BJ (cell line): ENCODE results near the gene MDM4. TPM values are rescaled to one million over a fixed set of nuclear protein-coding genes. Genes with fewer than 3 reads are reported as not detected.
A peak's percentile ranks its signal among the peaks of the same experiment; 100 is the strongest.

ENCODE experiments used
- CTCF ChIA-PET: fragments of 350-600 bp; formaldehyde crosslinking; extraction: SDS; loops from one replicate; lab custom pipeline; 2021; ENCODE audit warnings: antibody characterized with exemption, inconsistent platforms; lab: Yijun Ruan, JAX
- POLR2A ChIA-PET: fragments of 300-600 bp; sonication (Branson Sonifier 250); formaldehyde crosslinking; extraction: SDS; loops from one replicate; lab custom pipeline; 2021; ENCODE audit warnings: antibody characterized with exemption; lab: Charles Lee
- DNase-seq: peaks from one replicate; pipeline ENCODE4 v3.0.0-alpha.2; 2011; ENCODE audit warnings: low read depth
- H3K27me3 ChIP-seq: 2 replicates; pipeline ENCODE4 v1.6.0; 2011; ENCODE audit warnings: low read length; ENCODE audit not compliant: control insufficient read depth, insufficient read depth
- H3K36me3 ChIP-seq: 2 replicates; pipeline ENCODE4 v1.5.1; 2011; ENCODE audit warnings: low read length; ENCODE audit not compliant: control insufficient read depth, insufficient read depth
- H3K4me3 ChIP-seq: 2 replicates; pipeline ENCODE4 v1.5.1; 2011; ENCODE audit warnings: low read depth, mild to moderate bottlenecking, control low read depth, low read length
- polyA plus RNA-seq: library from polyadenylated mRNA; depleted of rRNA; stranded (reverse); fragments of >200 nt; gene quantifications from 2 replicates; pipeline ENCODE4 v1.2.3, GENCODE V29; 2011
- TF ChIP-seq, protein P1 (sequence below): IDR thresholded peaks from 2 replicates; pipeline ENCODE4 v1.5.1; 2011; ENCODE audit warnings: low read depth, mild to moderate bottlenecking, control low read depth, inconsistent platforms, low read length, moderate library complexity; ENCODE audit not compliant: insufficient read depth

The MDM4 gene
- polyA plus RNA-seq, 1 experiment, result 7.4 TPM

DNA sequence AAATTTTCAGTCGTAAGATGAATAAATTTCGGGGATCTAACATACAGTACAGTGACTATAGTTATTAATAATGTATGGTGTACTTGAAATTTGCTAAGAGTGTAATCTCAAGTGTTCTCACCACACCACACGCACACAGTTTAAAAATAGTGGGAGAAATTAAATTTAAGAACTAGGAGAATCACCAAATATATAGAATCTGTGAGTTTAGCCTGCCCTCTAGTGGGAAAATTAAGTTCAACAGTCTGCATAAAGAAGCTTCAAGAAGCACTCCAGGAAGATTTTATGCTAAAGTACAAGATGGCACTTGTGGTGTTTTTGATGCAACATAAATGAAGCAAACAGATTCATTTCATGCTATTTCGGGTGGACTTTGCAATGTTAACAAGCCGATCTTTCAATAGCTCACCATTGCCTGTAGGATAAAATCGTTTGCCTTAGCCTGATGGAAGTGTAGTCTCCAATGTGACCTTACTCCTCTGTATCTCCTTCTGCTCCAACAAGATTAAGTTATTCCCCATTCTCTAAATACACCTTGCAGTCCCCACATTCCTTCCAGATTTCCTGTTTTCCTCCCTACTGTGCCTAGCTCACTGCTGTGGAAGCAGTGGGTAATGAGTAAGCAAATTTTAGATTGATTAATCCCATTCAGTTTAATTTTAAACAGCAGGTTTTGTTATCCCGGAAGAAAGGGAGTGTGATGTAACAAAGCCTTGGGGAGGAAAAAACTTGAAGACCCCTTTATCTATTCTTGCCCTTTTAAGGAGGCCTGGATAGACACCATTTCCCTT lies 12.9 kb upstream of the MDM4 start:
- H3K36me3 ChIP-seq, result no peaks in the 10 kb centered on the region
- POLR2A ChIA-PET, result no interaction called here
- CTCF ChIA-PET, result interaction anchor here (0.7 to 11.7 kb wide), 27 partner anchors 10 to 392 kb away, joined by 3 to 194 read pairs (median 4); partner anchors contain the start of genes MDM4 and PIK3C2B
- TF ChIP-seq, protein P1, sequence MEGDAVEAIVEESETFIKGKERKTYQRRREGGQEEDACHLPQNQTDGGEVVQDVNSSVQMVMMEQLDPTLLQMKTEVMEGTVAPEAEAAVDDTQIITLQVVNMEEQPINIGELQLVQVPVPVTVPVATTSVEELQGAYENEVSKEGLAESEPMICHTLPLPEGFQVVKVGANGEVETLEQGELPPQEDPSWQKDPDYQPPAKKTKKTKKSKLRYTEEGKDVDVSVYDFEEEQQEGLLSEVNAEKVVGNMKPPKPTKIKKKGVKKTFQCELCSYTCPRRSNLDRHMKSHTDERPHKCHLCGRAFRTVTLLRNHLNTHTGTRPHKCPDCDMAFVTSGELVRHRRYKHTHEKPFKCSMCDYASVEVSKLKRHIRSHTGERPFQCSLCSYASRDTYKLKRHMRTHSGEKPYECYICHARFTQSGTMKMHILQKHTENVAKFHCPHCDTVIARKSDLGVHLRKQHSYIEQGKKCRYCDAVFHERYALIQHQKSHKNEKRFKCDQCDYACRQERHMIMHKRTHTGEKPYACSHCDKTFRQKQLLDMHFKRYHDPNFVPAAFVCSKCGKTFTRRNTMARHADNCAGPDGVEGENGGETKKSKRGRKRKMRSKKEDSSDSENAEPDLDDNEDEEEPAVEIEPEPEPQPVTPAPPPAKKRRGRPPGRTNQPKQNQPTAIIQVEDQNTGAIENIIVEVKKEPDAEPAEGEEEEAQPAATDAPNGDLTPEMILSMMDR, result peak; percentile 57
- H3K4me3 ChIP-seq, result no peak overlapping the region
- peaks cover 1% of the 10 kb centered on the region; the same call in 1 of the 2 replicates for H3K27me3 ChIP-seq
- DNase-seq, result no peak

DNA sequence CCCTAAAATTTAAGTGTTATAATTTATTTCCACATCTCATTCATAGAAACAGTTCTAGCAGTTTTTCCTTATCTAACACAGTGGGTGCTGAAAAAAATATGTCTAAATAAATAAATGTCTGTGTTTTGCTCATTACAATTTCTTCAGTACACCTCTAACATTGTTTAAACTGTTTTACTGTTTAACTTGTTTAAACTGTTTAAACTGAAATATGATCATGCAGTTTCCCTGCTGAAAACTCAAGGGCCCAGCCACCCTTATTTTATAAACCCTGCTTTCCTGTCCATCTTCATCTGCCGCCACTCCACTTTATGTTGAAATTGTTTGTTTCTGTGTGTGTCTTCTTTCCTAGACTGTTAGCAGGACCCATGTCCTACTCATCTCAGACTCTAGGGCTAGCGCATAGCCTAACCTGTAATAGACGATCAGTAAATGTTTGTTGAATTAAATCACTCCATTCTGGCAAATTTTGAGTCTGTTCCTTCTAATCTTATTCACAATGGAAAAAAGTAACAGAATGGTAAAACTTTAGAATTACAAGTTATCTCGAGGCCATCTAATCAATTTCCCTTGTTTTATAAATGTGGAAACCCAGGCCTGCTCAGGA lies 12.2 kb upstream of the MDM4 start:
- Histone ChIP-seq H3K36me3 (no peaks in the 10 kb centered on the region), H3K27me3 (peaks cover under 1% of the 10 kb centered on the region; the same call in 1 of the 2 replicates), H3K4me3 (no peak overlapping the region)
- no peak for DNase-seq
- TF ChIP-seq, protein P1, result no peak
- ChIA-PET CTCF (interaction anchor here (0.7 to 11.7 kb wide), 19 partner anchors 10 to 392 kb away, joined by 3 to 194 read pairs (median 4); partner anchors contain the start of genes MDM4 and PIK3C2B), POLR2A (no interaction called here)

DNA sequence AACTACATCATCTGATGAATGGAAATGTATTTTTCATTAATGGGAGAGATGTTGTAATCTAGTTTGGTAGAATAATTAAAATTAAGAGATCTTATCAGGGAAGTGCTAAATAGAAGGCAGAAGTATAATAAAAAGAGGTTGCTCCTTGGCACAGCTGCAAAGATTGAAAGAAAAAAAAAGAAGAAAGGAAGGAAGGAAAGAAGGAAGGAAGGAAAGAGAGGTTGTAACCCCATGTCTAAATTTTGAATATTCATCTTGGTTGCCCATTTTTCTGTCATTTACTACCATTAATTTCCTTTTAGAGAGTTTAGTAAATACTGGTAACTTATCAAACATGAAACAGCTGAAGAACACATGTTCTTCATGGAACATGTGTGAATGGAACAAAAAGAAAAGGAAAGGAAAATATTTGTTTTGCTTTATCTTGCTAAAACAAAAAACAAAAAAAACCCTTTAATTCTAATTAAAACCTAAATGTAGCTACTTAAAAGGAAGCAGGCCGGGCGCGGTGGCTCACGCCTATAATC lies 10.5 kb upstream of the MDM4 start:
- ChIA-PET POLR2A (no interaction called here), CTCF (interaction anchor here (0.8 to 11.7 kb wide), 12 partner anchors 11 to 376 kb away, joined by 3 to 194 read pairs (median 4); partner anchors contain the start of gene PIK3C2B)
- Histone ChIP-seq H3K36me3 (no peaks in the 10 kb centered on the region), H3K4me3 (peak overlapping the region; percentile 42), H3K27me3 (no peaks in the 10 kb centered on the region)
- TF ChIP-seq, protein P1, result no peak
- DNase-seq, result no peak

DNA sequence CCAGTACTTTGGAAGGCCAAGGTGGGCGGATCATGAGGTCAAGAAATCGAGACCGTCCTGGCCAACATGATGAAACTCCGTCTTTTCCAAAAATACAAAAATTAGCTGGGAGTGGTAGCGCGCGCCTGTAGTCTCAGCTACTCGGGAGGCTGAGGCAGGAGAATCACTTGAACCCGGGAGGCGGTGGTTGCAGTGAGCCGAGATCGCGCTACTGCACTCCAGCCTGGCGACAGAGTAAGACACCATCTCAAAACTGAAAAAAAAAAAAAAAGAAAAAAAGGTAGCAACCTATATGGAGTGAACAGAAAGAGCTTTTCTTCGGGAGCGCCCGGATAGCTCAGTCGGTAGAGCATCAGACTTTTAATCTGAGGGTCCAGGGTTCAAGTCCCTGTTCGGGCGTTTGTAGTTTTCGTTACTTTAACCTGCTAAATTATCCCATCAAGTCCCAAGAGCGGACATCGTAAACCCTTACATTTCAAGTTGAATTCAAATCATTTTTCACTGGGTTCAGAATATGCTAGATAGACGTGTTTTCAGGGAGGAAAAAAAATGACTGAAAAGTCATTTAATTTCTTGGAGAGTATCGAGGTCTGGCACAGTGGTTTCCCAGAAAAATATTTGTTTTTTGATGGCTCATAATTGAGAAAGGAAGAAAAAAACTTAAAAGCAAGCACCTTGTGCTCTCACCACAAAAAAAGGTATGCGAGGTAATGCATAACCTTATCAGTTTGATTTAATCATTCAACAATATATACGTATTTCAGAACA lies 9.8 kb upstream of the MDM4 start:
- CTCF ChIA-PET, result interaction anchor here (0.8 to 11.7 kb wide), 14 partner anchors 9 to 377 kb away, joined by 3 to 194 read pairs (median 4); partner anchors contain the start of genes MDM4 and PIK3C2B
- Histone ChIP-seq H3K27me3 (no peaks in the 10 kb centered on the region), H3K36me3 (no peaks in the 10 kb centered on the region), H3K4me3 (peak overlapping the region; percentile 42)
- peak; percentile 74 for DNase-seq
- POLR2A ChIA-PET, result interaction anchor here (0.6 to 1.9 kb wide), 2 partner anchors 10 to 274 kb away, joined by 7 to 9 read pairs; partner anchors contain the start of gene MDM4
- TF ChIP-seq, protein P1, result no peak
